ENCODE data around the gene SLC15A1. TPM values are rescaled to one million over a fixed set of nuclear protein-coding genes. Genes with fewer than 3 reads are reported as not detected.
"Not testable (repeated sequence)": the region's sequence is repeated elsewhere in the genome, so short reads cannot be mapped to it uniquely, and the experiment has no call there.

SLC15A1 gene
- total RNA-seq, 4 donors from 2014 or later, result 16.1 to 56.3 (median 44.1) TPM; not detected in 1

DNA sequence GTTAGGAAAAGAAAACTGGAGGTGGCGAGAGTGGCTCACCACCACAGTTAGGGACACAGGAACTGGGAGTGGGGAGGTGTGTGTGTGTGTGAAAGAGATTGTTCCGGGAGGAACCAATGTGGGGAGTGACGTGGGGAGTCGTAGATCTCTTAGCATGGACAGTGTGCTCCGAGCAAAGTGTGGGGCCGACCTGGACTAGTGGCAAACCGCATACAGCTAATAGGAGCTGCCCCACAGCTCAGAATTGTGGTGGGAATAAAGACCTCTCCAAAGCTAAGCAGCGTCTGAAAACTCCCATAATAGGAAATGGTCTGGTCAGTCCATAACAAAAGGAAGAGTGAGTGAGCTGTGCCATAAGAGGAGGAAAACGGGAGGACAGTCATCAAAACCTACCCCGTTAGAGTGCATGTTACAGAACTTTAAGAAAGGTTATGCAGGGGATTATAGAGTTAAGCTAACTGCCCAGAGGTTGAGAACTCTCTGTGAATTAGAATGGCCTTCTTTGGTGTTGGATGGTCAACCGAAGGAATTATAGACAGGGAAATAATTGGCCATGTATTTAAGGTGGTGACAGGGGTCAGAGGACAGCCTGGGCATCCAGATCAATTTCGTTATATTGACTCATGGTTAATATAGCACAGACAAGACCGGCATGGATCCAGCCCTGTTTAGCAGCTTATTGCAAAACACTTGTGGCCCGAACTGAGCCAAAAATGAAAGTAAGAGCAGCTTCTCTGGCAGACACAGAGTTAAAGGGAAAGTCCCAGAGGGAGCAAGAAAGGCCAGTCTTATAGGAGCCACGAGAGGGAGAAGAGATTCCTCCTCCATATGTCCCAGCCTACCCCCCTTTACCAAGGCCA lies 8.9 kb upstream of the SLC15A1 start:
- in situ Hi-C loops (cut with MboI; ENCODE audit: low pct_ligation_motif_present in 1 of 4, low pct_unique_long_range_greater_than_20kb in 1 of 4, low sequenced_read_pairs in 3 of 4) (no loop called here), intact Hi-C loops (cut with DNase I; ENCODE audit: low total_unique reads) (no loop called here)
- 65 to 78% methylated on average over 13 to 15 of the region's 15 CpGs for WGBS, 2 donors (ENCODE audit: low coverage in 1 of 2)
- Histone ChIP-seq H3K4me3 (peak overlapping the region in 1 of 4 donors; percentile 35), H3K27ac (no peak overlapping the region), H3K36me3 (no peaks in the 10 kb centered on the region), H3K4me1 (peaks cover 0 to 13% (median 6%) of the 10 kb centered on the region in 4 donors), H3K27me3 (no peaks in the 10 kb centered on the region), H3K9me3 (no peaks in the 10 kb centered on the region)
- TF ChIP-seq, protein P1, sequence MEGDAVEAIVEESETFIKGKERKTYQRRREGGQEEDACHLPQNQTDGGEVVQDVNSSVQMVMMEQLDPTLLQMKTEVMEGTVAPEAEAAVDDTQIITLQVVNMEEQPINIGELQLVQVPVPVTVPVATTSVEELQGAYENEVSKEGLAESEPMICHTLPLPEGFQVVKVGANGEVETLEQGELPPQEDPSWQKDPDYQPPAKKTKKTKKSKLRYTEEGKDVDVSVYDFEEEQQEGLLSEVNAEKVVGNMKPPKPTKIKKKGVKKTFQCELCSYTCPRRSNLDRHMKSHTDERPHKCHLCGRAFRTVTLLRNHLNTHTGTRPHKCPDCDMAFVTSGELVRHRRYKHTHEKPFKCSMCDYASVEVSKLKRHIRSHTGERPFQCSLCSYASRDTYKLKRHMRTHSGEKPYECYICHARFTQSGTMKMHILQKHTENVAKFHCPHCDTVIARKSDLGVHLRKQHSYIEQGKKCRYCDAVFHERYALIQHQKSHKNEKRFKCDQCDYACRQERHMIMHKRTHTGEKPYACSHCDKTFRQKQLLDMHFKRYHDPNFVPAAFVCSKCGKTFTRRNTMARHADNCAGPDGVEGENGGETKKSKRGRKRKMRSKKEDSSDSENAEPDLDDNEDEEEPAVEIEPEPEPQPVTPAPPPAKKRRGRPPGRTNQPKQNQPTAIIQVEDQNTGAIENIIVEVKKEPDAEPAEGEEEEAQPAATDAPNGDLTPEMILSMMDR (IDR thresholded peaks at IDR 0.05), result no peak
- TF ChIP-seq EP300 (IDR thresholded peaks at IDR 0.05; ENCODE audit: low read depth) (no peak), POLR2A (IDR thresholded peaks at IDR 0.05) (no peak), POLR2AphosphoS5 (IDR thresholded peaks at IDR 0.05) (no peak)
- DNase-seq, result no peak

DNA sequence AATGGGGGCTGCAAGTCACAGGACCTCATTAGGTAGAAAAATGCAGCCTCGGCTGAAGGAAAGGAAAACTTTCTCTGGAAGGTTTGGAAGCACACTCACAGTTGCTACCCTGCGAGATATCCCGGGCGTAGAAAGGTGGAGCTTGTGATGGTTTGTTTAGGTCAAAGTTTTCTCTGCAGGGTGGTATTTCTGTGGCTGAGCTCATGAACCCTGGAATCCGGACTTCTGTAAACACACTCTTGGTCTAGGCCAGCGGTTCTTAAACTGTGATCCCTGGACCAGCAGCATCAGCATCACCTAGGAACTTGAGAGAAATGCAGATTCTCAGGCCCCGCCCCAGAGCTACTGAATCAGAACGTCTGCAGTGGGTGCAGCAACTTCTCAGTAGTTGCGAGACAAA lies 3.3 kb upstream of the SLC15A1 start:
- in situ Hi-C loops (cut with MboI; ENCODE audit: low pct_ligation_motif_present in 1 of 4, low pct_unique_long_range_greater_than_20kb in 1 of 4, low sequenced_read_pairs in 3 of 4), result no loop called here
- WGBS, 2 donors (ENCODE audit: low coverage in 1 of 2), result 76 to 93% methylated on average over 3 to 9 of the region's 9 CpGs
- Histone ChIP-seq H3K36me3 (no peaks in the 10 kb centered on the region), H3K9me3 (peaks cover 0 to 4% of the 10 kb centered on the region in 2 donors), H3K4me1 (peaks cover 0 to 15% (median 12%) of the 10 kb centered on the region in 4 donors), H3K27me3 (peaks cover 54% of the 10 kb centered on the region), H3K4me3 (no peak overlapping the region), H3K27ac (no peak overlapping the region)
- intact Hi-C loops (cut with DNase I; ENCODE audit: low total_unique reads), result loop anchor here (1.0 kb wide), 1 partner anchor 24 kb away; no protein-coding TSS in a partner anchor
- no peak for DNase-seq
- TF ChIP-seq, protein P1 (IDR thresholded peaks at IDR 0.05), result no peak
- TF ChIP-seq POLR2A (IDR thresholded peaks at IDR 0.05), result no peak
- TF ChIP-seq EP300 (IDR thresholded peaks at IDR 0.05; ENCODE audit: low read depth), result no peak
- no peak for TF ChIP-seq POLR2AphosphoS5 (IDR thresholded peaks at IDR 0.05)

DNA sequence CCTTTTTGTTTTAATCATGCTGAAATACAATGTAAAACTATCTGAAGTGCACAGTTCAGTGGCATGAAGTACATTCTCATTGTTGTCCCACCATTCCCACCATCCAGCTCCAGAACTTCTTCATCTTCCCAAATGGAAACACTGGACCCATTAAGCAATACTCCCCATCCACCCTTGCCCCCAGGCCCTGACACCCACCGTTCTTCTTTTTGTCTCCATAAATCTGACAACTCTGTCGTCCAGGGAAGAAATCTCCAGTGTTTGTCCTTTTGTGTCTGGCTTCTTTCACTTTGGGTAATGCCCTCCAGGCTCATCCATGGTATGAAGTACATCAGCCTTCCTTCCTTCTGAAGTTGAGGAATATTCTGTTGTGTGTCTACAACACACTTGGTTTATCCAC lies 2.6 kb upstream of the SLC15A1 start:
- DNase-seq, result no peak
- in situ Hi-C loops (cut with MboI; ENCODE audit: low pct_ligation_motif_present in 1 of 4, low pct_unique_long_range_greater_than_20kb in 1 of 4, low sequenced_read_pairs in 3 of 4), result no loop called here
- H3K36me3 ChIP-seq, result no peaks in the 10 kb centered on the region
- WGBS, 2 donors (ENCODE audit: low coverage in 1 of 2), result 58 to 64% methylated on average over 2 of the region's 2 CpGs
- no peak overlapping the region for H3K27ac ChIP-seq
- peaks cover 0 to 4% of the 10 kb centered on the region in 2 donors for H3K9me3 ChIP-seq
- peaks cover 0 to 15% (median 12%) of the 10 kb centered on the region in 4 donors for H3K4me1 ChIP-seq
- no peak overlapping the region for H3K4me3 ChIP-seq
- TF ChIP-seq POLR2AphosphoS5 (IDR thresholded peaks at IDR 0.05) (no peak), POLR2A (IDR thresholded peaks at IDR 0.05) (no peak), EP300 (IDR thresholded peaks at IDR 0.05; ENCODE audit: low read depth) (no peak)
- TF ChIP-seq, protein P1 (IDR thresholded peaks at IDR 0.05), result no peak
- H3K27me3 ChIP-seq, result peaks cover 60% of the 10 kb centered on the region
- intact Hi-C loops (cut with DNase I; ENCODE audit: low total_unique reads), result no loop called here

DNA sequence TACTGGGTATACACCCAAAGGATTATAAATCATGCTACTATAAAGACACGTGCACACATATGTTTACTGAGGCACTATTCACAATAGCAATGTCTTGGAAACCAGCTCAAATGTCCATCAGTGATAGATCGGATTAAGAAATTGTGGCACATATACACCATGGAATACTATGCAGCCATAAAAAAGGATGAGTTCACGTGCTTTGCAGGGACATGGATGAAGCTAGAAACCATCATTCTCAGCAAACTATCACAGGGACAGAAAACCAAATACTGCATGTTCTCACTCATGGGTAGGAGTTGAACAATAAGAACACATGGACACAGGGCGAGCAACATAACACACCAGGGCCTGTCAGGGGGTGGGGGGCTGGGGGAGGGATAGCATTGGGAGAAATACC lies 2.0 kb upstream of the SLC15A1 start:
- H3K27ac ChIP-seq; in situ Hi-C loops (cut with MboI; ENCODE audit: low pct_ligation_motif_present in 1 of 4, low pct_unique_long_range_greater_than_20kb in 1 of 4, low sequenced_read_pairs in 3 of 4); DNase-seq; H3K4me3 ChIP-seq; H3K9me3 ChIP-seq; H3K36me3 ChIP-seq; intact Hi-C loops (cut with DNase I; ENCODE audit: low total_unique reads): not testable (repeated sequence)
- Histone ChIP-seq H3K27me3 (peaks cover 66% of the 10 kb centered on the region), H3K4me1 (peaks cover 0 to 15% (median 12%) of the 10 kb centered on the region in 4 donors)
- 91 to 100% methylated on average over 2 to 4 of the region's 4 CpGs for WGBS, 2 donors (ENCODE audit: low coverage in 1 of 2)

All from transverse colon (tissue), 4 donors.